ENCODE data around the gene AP1S2.

DNA sequence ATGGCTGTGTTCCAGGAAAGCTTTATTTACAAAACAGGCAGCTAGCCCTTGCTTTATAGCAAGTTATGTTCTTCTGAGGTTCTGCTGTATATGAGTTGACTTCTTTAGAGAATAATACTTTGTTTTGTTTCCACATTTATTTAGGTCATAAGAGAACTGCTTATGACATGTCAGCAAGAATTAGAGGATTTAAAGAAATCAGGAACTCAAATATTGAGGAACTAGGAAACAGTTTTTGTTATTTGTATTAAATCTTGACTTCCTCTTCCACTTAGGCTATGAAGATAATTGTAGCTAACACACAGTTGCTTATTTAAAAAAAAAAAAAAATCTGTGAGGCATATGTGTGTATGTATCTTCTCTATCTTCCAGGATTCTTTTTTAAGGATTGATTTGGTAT lies 50.0 kb downstream of the AP1S2 start:
- TF ChIP-seq, protein P1, sequence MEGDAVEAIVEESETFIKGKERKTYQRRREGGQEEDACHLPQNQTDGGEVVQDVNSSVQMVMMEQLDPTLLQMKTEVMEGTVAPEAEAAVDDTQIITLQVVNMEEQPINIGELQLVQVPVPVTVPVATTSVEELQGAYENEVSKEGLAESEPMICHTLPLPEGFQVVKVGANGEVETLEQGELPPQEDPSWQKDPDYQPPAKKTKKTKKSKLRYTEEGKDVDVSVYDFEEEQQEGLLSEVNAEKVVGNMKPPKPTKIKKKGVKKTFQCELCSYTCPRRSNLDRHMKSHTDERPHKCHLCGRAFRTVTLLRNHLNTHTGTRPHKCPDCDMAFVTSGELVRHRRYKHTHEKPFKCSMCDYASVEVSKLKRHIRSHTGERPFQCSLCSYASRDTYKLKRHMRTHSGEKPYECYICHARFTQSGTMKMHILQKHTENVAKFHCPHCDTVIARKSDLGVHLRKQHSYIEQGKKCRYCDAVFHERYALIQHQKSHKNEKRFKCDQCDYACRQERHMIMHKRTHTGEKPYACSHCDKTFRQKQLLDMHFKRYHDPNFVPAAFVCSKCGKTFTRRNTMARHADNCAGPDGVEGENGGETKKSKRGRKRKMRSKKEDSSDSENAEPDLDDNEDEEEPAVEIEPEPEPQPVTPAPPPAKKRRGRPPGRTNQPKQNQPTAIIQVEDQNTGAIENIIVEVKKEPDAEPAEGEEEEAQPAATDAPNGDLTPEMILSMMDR (conservative IDR thresholded peaks at IDR 0.05): no peak
- no peak for TF ChIP-seq ZFX (IDR thresholded peaks at IDR 0.05)
